IPS DF 6.9 (cell line): ENCODE measurements around the gene RASAL2.

Experiments used
- DNase-seq: peaks from one replicate; pipeline ENCODE4 v3.0.0-alpha.2; 2013; ENCODE audit warnings: low read depth, low spot score
- H3K27ac ChIP-seq: one replicate; pipeline ENCODE4 v1.5.1; 2013; ENCODE audit warnings: low read length, control low read depth
- H3K27me3 ChIP-seq: 2 replicates; pipeline ENCODE4 v1.6.1; 2013; ENCODE audit warnings: mild to moderate bottlenecking, low read length; ENCODE audit not compliant: control insufficient read depth, insufficient read depth
- H3K36me3 ChIP-seq: 2 replicates; pipeline ENCODE4 v1.6.1; 2013; ENCODE audit warnings: low read length; ENCODE audit not compliant: control insufficient read depth, insufficient read depth
- H3K4me1 ChIP-seq: 2 replicates; pipeline ENCODE4 v1.6.1; 2013; ENCODE audit warnings: low read length; ENCODE audit not compliant: control insufficient read depth, insufficient read depth
- H3K4me3 ChIP-seq: 2 replicates; pipeline ENCODE4 v1.5.1; 2013; ENCODE audit warnings: mild to moderate bottlenecking, low read length
- H3K9me3 ChIP-seq: 2 replicates; pipeline ENCODE4 v1.6.1; 2013; ENCODE audit warnings: low read length, inconsistent platforms; ENCODE audit not compliant: control insufficient read depth, insufficient read depth
- WGBS: extraction: QIAGEN DNeasy Blood & Tissue Kit; methylation state at CpG from one replicate; pipeline ENCODE4 v1.1.7; 2013; ENCODE audit warnings: mixed read lengths, missing lambda C conversion rate; ENCODE audit not compliant: insufficient read length, insufficient coverage; 5-methylcytosine and 5-hydroxymethylcytosine counted together

RASAL2 gene

GRCh38 chr1:178530037-178530402 lies 436.1 kb downstream of the RASAL2 start:
- no CpG with 5 or more reads among the region's 2 CpGs for WGBS
- no peaks in the 10 kb centered on the region for H3K9me3 ChIP-seq
- H3K27me3 ChIP-seq, result no peaks in the 10 kb centered on the region
- no peak overlapping the region for H3K27ac ChIP-seq
- H3K4me1 ChIP-seq, result no peaks in the 10 kb centered on the region
- no peak for DNase-seq
- no peaks in the 10 kb centered on the region for H3K36me3 ChIP-seq
- H3K4me3 ChIP-seq, result no peak overlapping the region

GRCh38 chr1:178530502-178530901 lies 436.6 kb downstream of the RASAL2 start:
- Histone ChIP-seq H3K27ac (no peak overlapping the region), H3K4me3 (no peak overlapping the region), H3K36me3 (no peaks in the 10 kb centered on the region), H3K27me3 (no peaks in the 10 kb centered on the region), H3K9me3 (no peaks in the 10 kb centered on the region), H3K4me1 (no peaks in the 10 kb centered on the region)
- WGBS, result no CpG with 5 or more reads among the region's 3 CpGs
- DNase-seq, result no peak

- H3K27me3 ChIP-seq, result no peaks in the 10 kb centered on the region
- H3K36me3 ChIP-seq, result no peaks in the 10 kb centered on the region
- no peak overlapping the region for H3K4me3 ChIP-seq
- H3K27ac ChIP-seq, result no peak overlapping the region
- WGBS, result no CpG with 5 or more reads among the region's 10 CpGs
- no peaks in the 10 kb centered on the region for H3K4me1 ChIP-seq
- no peak for DNase-seq
- H3K9me3 ChIP-seq, result no peaks in the 10 kb centered on the region
These were observed 438.0 kb downstream of the RASAL2 start for GRCh38 chr1:178531887-178532286.

- no peaks in the 10 kb centered on the region for H3K4me1 ChIP-seq
- peak; percentile 67 for DNase-seq
- WGBS, result no CpG with 5 or more reads among the region's 13 CpGs
These were observed 438.5 kb downstream of the RASAL2 start for GRCh38 chr1:178532392-178532791.

GRCh38 chr1:178533121-178533946 lies 439.4 kb downstream of the RASAL2 start:
- no peaks in the 10 kb centered on the region for H3K9me3 ChIP-seq
- no peaks in the 10 kb centered on the region for H3K36me3 ChIP-seq
- no peak overlapping the region for H3K27ac ChIP-seq
- H3K4me1 ChIP-seq, result no peaks in the 10 kb centered on the region
- WGBS, result no CpG with 5 or more reads among the region's 9 CpGs
- H3K27me3 ChIP-seq, result no peaks in the 10 kb centered on the region
- no peak for DNase-seq
- H3K4me3 ChIP-seq, result no peak overlapping the region

More at GRCh38 chr1:178532392-178532791, 438.5 kb downstream of the RASAL2 start:
- Histone ChIP-seq H3K9me3 (no peaks in the 10 kb centered on the region), H3K36me3 (no peaks in the 10 kb centered on the region), H3K4me3 (no peak overlapping the region), H3K27ac (no peak overlapping the region), H3K27me3 (no peaks in the 10 kb centered on the region)
